A549 (cell line): ENCODE data around the gene FAM98C.

Experiments
- CEBPB ChIP-seq, 2 experiments: fragments of >200 bp in 1 of 2; sonication (Bioruptor Twin) in 1 of 2; formaldehyde crosslinking in 1 of 2; IDR thresholded peaks; 2 replicates each; pipeline ENCODE4 v1.6.1; 2012 to 2016
- CTCF ChIP-seq: fragments of >200 bp; sonication (Bioruptor Twin); formaldehyde crosslinking; IDR thresholded peaks from 3 replicates; pipeline ENCODE4 v1.5.1; 2016
- JUN ChIP-seq, 2 experiments: fragments of >200 bp; sonication (Bioruptor Twin); formaldehyde crosslinking; IDR thresholded peaks; 2 replicates in 1 of 2; 3 replicates in 1 of 2; pipeline ENCODE4 v1.6.1; 2016 to 2017
- JUNB ChIP-seq: fragments of >200 bp; sonication (Bioruptor Twin); formaldehyde crosslinking; IDR thresholded peaks from 2 replicates; pipeline ENCODE4 v1.6.1; 2016
- RNF2 ChIP-seq: fragments of 200-600 bp; sonication (generic); IDR thresholded peaks from 2 replicates; pipeline ENCODE4 v1.6.1; 2016; ENCODE audit warnings: low read depth, mild to moderate bottlenecking, antibody characterized with exemption, moderate library complexity, borderline replicate concordance
- TF ChIP-seq, protein P1 (sequence below): IDR thresholded peaks from 2 replicates; pipeline ENCODE4 v1.6.1; 2012
- TF ChIP-seq, protein P2 (sequence below): fragments of 200-600 bp; sonication (generic); IDR thresholded peaks from 2 replicates; pipeline ENCODE4 v1.6.1; 2016; ENCODE audit warnings: antibody characterized with exemption, mild to moderate bottlenecking, moderate library complexity

GRCh38 chr19:38386300-38386970 is 16.5 kb upstream of the FAM98C start:
- TF ChIP-seq, protein P1, sequence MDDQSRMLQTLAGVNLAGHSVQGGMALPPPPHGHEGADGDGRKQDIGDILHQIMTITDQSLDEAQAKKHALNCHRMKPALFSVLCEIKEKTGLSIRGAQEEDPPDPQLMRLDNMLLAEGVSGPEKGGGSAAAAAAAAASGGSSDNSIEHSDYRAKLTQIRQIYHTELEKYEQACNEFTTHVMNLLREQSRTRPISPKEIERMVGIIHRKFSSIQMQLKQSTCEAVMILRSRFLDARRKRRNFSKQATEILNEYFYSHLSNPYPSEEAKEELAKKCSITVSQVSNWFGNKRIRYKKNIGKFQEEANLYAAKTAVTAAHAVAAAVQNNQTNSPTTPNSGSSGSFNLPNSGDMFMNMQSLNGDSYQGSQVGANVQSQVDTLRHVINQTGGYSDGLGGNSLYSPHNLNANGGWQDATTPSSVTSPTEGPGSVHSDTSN = no peak
- no peak for TF ChIP-seq CTCF
- TF ChIP-seq JUNB = no peak
- no peak for TF ChIP-seq JUN (IDR thresholded peaks at IDR 0.05)
- no peak for TF ChIP-seq RNF2
- TF ChIP-seq, protein P2, sequence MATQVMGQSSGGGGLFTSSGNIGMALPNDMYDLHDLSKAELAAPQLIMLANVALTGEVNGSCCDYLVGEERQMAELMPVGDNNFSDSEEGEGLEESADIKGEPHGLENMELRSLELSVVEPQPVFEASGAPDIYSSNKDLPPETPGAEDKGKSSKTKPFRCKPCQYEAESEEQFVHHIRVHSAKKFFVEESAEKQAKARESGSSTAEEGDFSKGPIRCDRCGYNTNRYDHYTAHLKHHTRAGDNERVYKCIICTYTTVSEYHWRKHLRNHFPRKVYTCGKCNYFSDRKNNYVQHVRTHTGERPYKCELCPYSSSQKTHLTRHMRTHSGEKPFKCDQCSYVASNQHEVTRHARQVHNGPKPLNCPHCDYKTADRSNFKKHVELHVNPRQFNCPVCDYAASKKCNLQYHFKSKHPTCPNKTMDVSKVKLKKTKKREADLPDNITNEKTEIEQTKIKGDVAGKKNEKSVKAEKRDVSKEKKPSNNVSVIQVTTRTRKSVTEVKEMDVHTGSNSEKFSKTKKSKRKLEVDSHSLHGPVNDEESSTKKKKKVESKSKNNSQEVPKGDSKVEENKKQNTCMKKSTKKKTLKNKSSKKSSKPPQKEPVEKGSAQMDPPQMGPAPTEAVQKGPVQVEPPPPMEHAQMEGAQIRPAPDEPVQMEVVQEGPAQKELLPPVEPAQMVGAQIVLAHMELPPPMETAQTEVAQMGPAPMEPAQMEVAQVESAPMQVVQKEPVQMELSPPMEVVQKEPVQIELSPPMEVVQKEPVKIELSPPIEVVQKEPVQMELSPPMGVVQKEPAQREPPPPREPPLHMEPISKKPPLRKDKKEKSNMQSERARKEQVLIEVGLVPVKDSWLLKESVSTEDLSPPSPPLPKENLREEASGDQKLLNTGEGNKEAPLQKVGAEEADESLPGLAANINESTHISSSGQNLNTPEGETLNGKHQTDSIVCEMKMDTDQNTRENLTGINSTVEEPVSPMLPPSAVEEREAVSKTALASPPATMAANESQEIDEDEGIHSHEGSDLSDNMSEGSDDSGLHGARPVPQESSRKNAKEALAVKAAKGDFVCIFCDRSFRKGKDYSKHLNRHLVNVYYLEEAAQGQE = no peak
- no peak for TF ChIP-seq CEBPB (IDR thresholded peaks at IDR 0.05)
